ENCODE measurements around the gene ANAPC15.

The ANAPC15 gene

DNA sequence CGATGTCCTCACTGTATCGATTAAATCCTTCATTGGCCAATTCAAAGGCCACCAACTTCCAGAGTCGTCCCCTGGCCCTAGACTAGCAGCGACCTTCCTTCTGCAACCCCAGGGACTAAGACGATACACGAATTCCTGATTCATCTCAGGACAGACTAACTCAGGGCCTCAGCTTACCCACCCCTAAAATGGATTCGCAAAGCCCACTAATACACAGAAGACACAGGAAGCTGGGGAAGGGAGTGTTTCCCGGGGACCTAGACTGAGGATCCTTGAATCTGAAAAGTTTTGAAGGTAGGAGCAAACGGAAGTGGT, 9.9 kb downstream of the ANAPC15 start:
- Histone ChIP-seq H3K27me3 (no peaks in the 10 kb centered on the region), H3K36me3 (peaks cover 19 to 33% (median 20%) of the 10 kb centered on the region in 3 donors), H3K27ac (peak overlapping the region; percentile 91 to 95), H3K4me3 (peak overlapping the region; percentile 79 to 92), H3K4me1 (peaks cover 0 to 36% (median 27%) of the 10 kb centered on the region in 4 donors), H3K9me3 (no peaks in the 10 kb centered on the region)
- TF ChIP-seq, protein P1, sequence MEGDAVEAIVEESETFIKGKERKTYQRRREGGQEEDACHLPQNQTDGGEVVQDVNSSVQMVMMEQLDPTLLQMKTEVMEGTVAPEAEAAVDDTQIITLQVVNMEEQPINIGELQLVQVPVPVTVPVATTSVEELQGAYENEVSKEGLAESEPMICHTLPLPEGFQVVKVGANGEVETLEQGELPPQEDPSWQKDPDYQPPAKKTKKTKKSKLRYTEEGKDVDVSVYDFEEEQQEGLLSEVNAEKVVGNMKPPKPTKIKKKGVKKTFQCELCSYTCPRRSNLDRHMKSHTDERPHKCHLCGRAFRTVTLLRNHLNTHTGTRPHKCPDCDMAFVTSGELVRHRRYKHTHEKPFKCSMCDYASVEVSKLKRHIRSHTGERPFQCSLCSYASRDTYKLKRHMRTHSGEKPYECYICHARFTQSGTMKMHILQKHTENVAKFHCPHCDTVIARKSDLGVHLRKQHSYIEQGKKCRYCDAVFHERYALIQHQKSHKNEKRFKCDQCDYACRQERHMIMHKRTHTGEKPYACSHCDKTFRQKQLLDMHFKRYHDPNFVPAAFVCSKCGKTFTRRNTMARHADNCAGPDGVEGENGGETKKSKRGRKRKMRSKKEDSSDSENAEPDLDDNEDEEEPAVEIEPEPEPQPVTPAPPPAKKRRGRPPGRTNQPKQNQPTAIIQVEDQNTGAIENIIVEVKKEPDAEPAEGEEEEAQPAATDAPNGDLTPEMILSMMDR (IDR thresholded peaks at IDR 0.05): no peak
- no peak for DNase-seq
- intact Hi-C loops (cut with DNase I; ENCODE audit: low total_unique reads): no loop called here

DNA sequence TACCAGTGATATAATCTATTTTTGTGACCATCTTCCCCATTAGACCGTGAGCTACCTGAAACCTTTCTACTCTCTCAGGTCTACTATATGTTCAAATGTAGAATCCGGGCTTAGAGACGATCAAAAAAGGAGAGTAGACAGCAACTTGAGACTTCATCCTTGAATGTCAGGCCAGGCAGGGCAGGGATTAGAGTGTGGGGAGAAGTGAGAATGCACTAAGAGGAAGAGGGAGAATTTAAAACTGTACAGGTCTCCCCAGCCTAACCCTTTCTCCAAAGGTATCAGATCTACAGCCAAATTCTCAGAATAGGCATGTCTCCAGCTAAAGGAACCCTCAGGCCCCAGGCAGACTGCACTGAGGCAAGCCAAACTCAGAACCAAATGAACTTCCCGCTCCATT, 10.3 kb downstream of the ANAPC15 start:
- peak overlapping the region; percentile 91 to 95 for H3K27ac ChIP-seq

DNA sequence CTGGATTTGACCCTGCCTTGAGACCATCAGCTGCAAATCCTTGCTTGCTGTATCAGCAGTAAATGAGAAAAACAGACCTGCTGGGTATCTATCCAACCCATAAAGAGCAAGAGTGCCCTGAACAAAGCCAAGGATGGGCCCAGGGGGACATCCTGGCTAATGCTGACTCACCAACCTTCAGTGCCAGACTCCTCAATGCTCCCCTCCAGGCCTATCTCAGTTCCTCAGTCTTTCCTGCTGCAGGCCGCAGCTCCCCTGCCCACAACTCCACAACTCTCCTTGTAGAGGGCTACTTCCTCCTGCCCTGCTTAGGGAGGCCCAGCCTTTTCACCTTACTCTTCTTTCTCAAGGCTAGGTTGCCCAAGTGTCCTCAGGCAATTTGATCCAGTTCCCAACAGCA, 12.0 kb downstream of the ANAPC15 start:
- no peak overlapping the region for H3K27ac ChIP-seq
- TF ChIP-seq, protein P1 (IDR thresholded peaks at IDR 0.05): no peak
- no peak for DNase-seq
- H3K27me3 ChIP-seq: no peaks in the 10 kb centered on the region
- H3K36me3 ChIP-seq: peaks cover 28 to 51% (median 34%) of the 10 kb centered on the region in 3 donors
- intact Hi-C loops (cut with DNase I; ENCODE audit: low total_unique reads): no loop called here
- peaks cover 0 to 36% (median 27%) of the 10 kb centered on the region in 4 donors for H3K4me1 ChIP-seq
- no peaks in the 10 kb centered on the region for H3K9me3 ChIP-seq
- no peak overlapping the region for H3K4me3 ChIP-seq

More for the DNA sequence above, 10.3 kb downstream of the ANAPC15 start:
- no peaks in the 10 kb centered on the region for H3K27me3 ChIP-seq
- TF ChIP-seq, protein P1 (IDR thresholded peaks at IDR 0.05): no peak
- H3K4me3 ChIP-seq: peak overlapping the region; percentile 79 to 92
- no peaks in the 10 kb centered on the region for H3K9me3 ChIP-seq
- intact Hi-C loops (cut with DNase I; ENCODE audit: low total_unique reads): no loop called here
- peaks cover 0 to 36% (median 27%) of the 10 kb centered on the region in 4 donors for H3K4me1 ChIP-seq
- peaks cover 23 to 34% (median 24%) of the 10 kb centered on the region in 3 donors for H3K36me3 ChIP-seq
- DNase-seq: no peak

DNA sequence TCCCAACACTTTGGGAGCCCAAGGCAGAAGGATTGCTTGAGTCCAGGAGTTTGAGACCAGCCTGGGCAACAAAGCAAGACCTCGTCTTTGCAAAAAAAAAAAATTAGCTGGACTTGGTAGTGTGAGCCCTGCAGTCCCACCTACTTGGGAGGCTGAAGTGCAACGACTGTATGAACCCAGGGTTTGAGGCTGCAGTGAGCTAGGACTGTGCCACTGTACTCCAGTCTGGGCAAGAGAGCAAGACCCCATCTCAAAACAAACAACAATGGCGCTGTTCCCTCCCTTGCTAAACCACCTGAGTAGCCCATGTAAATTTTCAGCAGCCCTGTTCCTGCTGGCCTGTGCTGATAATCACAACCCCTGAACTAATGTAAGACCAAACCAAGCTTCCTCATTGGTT, 12.5 kb downstream of the ANAPC15 start:
- Histone ChIP-seq H3K4me3 (no peak overlapping the region), H3K4me1 (peaks cover 0 to 36% (median 27%) of the 10 kb centered on the region in 4 donors), H3K36me3 (peaks cover 28 to 56% (median 39%) of the 10 kb centered on the region in 3 donors), H3K27ac (no peak overlapping the region), H3K27me3 (no peaks in the 10 kb centered on the region), H3K9me3 (no peaks in the 10 kb centered on the region)
- intact Hi-C loops (cut with DNase I; ENCODE audit: low total_unique reads): no loop called here
- TF ChIP-seq, protein P1 (IDR thresholded peaks at IDR 0.05): no peak
- no peak for DNase-seq

DNA sequence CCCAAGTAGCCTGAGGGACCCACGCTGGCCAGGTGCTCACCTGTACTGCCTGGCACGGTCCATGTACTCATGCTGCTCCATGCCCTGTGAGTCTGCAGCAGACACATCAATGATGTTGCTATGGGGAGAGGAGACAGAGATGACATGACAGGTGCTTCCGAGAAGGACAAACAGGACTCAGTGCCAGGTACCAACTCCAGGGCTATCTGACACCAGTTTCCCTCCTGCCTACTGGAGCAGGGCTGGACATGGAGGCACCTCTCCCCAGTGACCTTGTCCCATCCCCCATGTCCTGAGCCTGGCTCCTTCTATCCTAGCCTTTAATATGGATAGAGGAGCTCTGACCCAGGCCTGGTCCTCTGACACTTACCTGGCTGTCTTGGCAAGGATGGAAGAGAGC, 13.8 kb downstream of the ANAPC15 start:
- Histone ChIP-seq H3K27ac (no peak overlapping the region), H3K9me3 (no peaks in the 10 kb centered on the region), H3K4me1 (peaks cover 0 to 34% (median 25%) of the 10 kb centered on the region in 4 donors), H3K27me3 (no peaks in the 10 kb centered on the region), H3K4me3 (no peak overlapping the region), H3K36me3 (peaks cover 28 to 69% (median 47%) of the 10 kb centered on the region in 3 donors)
- DNase-seq: no peak
- TF ChIP-seq, protein P1 (IDR thresholded peaks at IDR 0.05): no peak
- intact Hi-C loops (cut with DNase I; ENCODE audit: low total_unique reads): no loop called here

DNA sequence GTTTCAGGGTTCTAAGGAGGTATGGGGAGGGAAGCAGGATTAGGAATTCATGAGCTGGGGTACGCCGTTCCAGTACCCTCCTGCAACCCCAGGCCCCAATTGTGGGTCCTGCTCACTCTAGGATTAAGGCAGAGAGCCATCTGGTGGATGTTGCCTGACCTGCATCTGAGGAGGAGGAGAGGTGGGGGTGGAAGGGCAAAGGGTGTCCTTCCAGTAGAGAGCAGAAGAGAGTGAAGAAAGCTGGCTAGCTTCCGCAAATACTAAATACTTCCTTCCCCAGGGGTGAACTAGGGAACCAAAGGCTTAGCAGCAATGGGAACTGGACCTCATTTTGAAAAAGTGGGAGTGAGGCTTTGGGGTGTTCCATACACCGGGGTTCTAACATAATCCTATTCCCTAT, 21.2 kb downstream of the ANAPC15 start:
- TF ChIP-seq, protein P1 (IDR thresholded peaks at IDR 0.05): peak; percentile 82 to 87

More for the DNA sequence above, 21.2 kb downstream of the ANAPC15 start:
- Histone ChIP-seq H3K4me3 (no peak overlapping the region), H3K27ac (no peak overlapping the region), H3K4me1 (peaks cover 0 to 9% (median 3%) of the 10 kb centered on the region in 4 donors), H3K27me3 (no peaks in the 10 kb centered on the region), H3K9me3 (no peaks in the 10 kb centered on the region), H3K36me3 (peaks cover 0 to 63% (median 31%) of the 10 kb centered on the region in 3 donors)
- intact Hi-C loops (cut with DNase I; ENCODE audit: low total_unique reads): no loop called here
- peak; percentile 78 to 81 for DNase-seq

Measured in tibial artery (tissue), 4 donors.